SK-N-SH (cell line): ENCODE measurements around the gene SCAPER.

Source experiments
- CHD2 ChIP-seq: fragments of 150-350 bp; IDR thresholded peaks from 2 replicates; pipeline ENCODE4 v1.6.1; 2018; ENCODE audit warnings: low read length; ENCODE audit not compliant: partially characterized antibody
- CTCF ChIP-seq: fragments of 200-600 bp; sonication (generic); IDR thresholded peaks from 2 replicates; pipeline ENCODE4 v1.6.1; 2017; ENCODE audit warnings: antibody characterized with exemption, mild to moderate bottlenecking, moderate library complexity
- EP300 ChIP-seq, 2 experiments: IDR thresholded peaks; 2 replicates each; pipeline versions ENCODE4 v1.4.0 to v1.6.1; 2012; ENCODE audit warnings: borderline replicate concordance in 1 of 2, low read depth in 1 of 2, low read length in 1 of 2
- EZH2phosphoT487 ChIP-seq: fragments of 200-600 bp; sonication (generic); IDR thresholded peaks from 2 replicates; pipeline ENCODE4 v1.6.1; 2017; ENCODE audit warnings: low read depth, mixed run types, mild to moderate bottlenecking, antibody characterized with exemption, moderate library complexity, borderline replicate concordance
- GABPA ChIP-seq: IDR thresholded peaks from 2 replicates; pipeline ENCODE4 v1.4.0; 2012; ENCODE audit warnings: low read depth, mild to moderate bottlenecking
- REST ChIP-seq: IDR thresholded peaks from 2 replicates; pipeline ENCODE4 v1.6.1; 2012; ENCODE audit warnings: mild to moderate bottlenecking, low read depth, low read length, moderate library complexity
- RFX5 ChIP-seq: IDR thresholded peaks from 2 replicates; pipeline ENCODE4 v1.6.1; 2012; ENCODE audit warnings: mild to moderate bottlenecking, improper control_type of control experiment, low read length
- SMC3 ChIP-seq: IDR thresholded peaks from 2 replicates; pipeline ENCODE4 v1.6.1; 2012; ENCODE audit warnings: low read depth, low read length, improper control_type of control experiment

- TF ChIP-seq CTCF (no peak), CHD2 (no peak), EZH2phosphoT487 (no peak), SMC3 (no peak), REST (no peak), RFX5 (no peak), GABPA (no peak), EP300 (IDR thresholded peaks at IDR 0.05; ENCODE audit: borderline replicate concordance in 1 of 2, low read depth in 1 of 2, low read length in 1 of 2) (no peak)
These were observed 570.5 kb downstream of the SCAPER start for GRCh38 chr15:76334438-76335306.
